D721Med (cell line): ENCODE data around the gene P3H2.

ENCODE experiments used
- DNase-seq: peaks from one replicate; pipeline ENCODE4 v3.0.0; 2011; ENCODE audit warnings: low spot score; ENCODE audit not compliant: insufficient read length
- FAIRE-seq: peaks from 2 replicates; lab custom pipeline; 2011; peaks lifted over from hg19 to GRCh38; lab: Jason Lieb, UNC
- CTCF ChIP-seq: IDR thresholded peaks from 2 replicates; pipeline ENCODE4 v1.5.1; 2012; ENCODE audit warnings: mild to moderate bottlenecking, control low read depth; ENCODE audit not compliant: insufficient read depth; ENCODE audit errors: missing control alignments

Gene P3H2

GRCh38 chr3:190097617-190098016 lies 23.1 kb downstream of the P3H2 start:
- TF ChIP-seq CTCF = no peak
- DNase-seq (no peak), FAIRE-seq (no peak)

DNA sequence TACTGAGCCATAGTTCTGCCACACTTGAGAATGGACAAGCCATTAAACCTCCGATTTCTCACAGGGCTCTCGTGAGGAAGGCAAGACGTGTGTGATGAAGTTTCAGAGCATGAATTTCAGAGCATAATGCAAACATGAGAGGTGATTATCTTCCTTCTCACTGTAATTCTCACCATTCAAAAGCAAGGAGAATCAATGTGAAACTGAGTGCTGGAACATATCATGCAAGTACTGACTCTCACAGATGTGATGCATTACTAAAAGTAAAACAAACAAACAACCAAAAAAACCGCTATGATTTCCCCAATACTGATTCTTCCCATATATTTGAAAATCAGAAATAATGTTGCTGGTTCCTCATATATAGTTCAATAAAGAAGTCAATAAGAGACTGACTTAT lies 23.7 kb downstream of the P3H2 start:
- no peak for TF ChIP-seq CTCF
- no peak for DNase-seq
- no peak for FAIRE-seq

GRCh38 chr3:190096345-190096744 lies 24.4 kb downstream of the P3H2 start:
- DNase-seq (no peak), FAIRE-seq (no peak)
- TF ChIP-seq CTCF = no peak

GRCh38 chr3:190094160-190094718 lies 26.5 kb downstream of the P3H2 start:
- FAIRE-seq (no peak), DNase-seq (no peak)
- TF ChIP-seq CTCF = no peak

DNA sequence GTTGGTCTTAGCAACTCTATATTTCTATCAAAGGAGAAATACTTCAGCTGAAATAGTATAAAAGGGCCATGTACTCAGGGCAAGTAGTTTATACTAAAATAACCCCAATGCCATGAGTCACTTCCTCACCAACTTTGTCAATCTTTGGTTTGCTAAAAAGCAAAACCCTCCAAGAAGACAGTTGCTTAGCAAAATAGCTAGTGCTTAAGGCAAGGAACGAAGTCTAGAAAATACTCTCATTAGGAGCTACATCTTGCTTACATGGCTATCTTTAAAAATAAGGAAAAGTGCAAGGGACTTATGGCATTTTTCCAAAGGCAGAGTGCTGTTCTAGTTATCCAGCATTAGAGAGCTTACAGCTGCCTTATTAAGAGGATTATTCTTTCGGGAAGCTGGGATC lies 28.4 kb downstream of the P3H2 start:
- DNase-seq (no peak), FAIRE-seq (peak; percentile 64)
- TF ChIP-seq CTCF = no peak

DNA sequence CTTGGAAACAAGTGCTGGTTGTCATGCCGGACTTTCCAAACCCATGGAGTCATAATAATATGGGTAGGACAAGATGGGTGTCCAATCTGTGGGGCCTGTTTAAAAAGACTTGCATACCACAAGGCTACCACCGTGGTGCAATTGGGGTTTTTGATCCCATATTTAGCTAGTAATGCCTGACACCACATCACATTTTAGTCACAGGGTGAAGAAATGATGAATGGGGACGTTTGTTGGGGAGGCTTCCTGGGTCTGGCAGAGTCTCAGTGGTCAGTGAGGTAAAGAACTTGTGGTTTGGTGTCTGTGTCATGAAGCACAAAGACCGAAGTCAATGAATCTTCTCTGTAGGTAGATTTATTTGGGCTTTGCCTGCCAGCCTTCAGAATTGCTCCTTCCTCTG lies 31.0 kb downstream of the P3H2 start:
- FAIRE-seq = no peak
- TF ChIP-seq CTCF = no peak
- DNase-seq = no peak

DNA sequence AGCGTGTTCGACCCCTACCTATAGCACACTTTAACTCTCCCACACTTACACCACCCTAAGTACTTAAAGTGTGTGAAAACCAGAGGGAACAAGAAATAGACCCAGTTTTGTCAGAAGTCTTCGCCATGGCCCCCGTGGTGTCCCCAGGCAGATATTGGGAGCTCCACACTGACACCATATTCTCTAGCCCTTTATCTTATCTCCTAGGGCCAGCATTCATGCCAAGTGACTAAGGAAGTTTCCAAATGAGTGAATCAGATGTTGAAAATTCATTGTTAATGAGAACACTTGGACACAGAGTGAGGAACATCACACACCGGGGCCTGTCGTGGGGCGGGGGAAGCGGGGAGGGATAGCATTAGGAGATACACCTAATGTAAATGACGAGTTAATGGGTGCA lies 31.8 kb downstream of the P3H2 start:
- DNase-seq = no peak
- no peak for FAIRE-seq
- no peak for TF ChIP-seq CTCF
